Measurements from ENCODE around the gene LHX2. TPM values are rescaled to one million over a fixed set of nuclear protein-coding genes. Genes with fewer than 3 reads are reported as not detected.

Gene LHX2
- total and polyA plus RNA-seq, 2 of the 13 experiments (the other 11 are each of a cell fraction or from before 2014, with no cell fraction given): not detected

DNA sequence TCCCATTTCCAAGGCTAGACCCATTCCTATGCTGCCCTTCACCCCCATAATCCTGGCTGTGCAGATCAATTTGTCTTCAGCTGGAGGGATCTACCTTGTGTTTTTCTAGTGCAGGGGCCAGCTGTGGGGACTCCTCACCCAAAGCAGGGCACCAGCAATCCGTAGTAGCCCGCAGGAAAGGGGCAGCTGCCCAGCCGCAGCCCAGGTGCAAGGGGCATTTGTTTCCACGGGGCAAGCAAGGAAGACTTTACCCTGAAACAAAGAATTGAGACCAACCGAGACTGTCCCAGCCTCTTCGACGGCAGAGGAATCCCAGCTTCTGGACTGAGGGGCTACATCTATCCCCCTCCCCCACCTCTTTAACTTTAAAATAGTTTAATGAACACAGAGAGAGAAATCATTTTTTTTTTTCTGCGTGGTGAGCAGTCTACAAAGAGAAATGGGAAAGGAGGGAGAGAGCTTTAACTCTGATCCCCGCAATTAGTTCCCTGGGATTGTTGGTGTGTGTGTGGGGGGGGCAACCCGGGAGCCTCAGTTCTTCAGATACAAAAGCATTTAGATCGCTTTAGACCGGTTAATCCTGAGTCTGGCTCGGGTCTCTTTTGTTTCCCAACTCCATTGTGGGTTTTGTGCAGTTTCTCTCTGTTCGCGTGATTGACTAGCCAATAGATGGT is 10.6 kb upstream of the LHX2 start:
- Histone ChIP-seq H3K9ac (ENCODE audit: insufficient read depth, low read depth, low read length) (no peak overlapping the region), H3K4me3 (replicated peaks in 1 of 3; ENCODE audit: insufficient read depth in 1 of 3, low read depth in 2 of 3, low read length in 3 of 3) (no peak overlapping the region), H3K27me3 (ENCODE audit: control insufficient read depth in 1 of 2, insufficient read depth in 2 of 2, low read length in 2 of 2) (peaks cover 19 to 87% of the 10 kb centered on the region in 2 experiments; a peak in 4 of 5 replicates), H3K79me2 (ENCODE audit: insufficient read depth, low read length) (no peaks in the 10 kb centered on the region), H2AFZ (ENCODE audit: low read length) (no peak overlapping the region), H3K36me3 (replicated peaks in 1 of 2; ENCODE audit: control insufficient read depth in 1 of 2, insufficient read depth in 2 of 2, low read length in 2 of 2) (no peaks in the 10 kb centered on the region), H4K20me1 (ENCODE audit: insufficient read depth, low read length) (no peaks in the 10 kb centered on the region; the same call in 1 of the 2 replicates), H3K9me3 (ENCODE audit: low read length) (no peaks in the 10 kb centered on the region), H3K4me2 (ENCODE audit: low read depth, low read length) (no peak overlapping the region), H3K4me1 (ENCODE audit: insufficient read depth, low read length) (peaks cover 20% of the 10 kb centered on the region), H3K27ac (ENCODE audit: extremely low read length, insufficient read depth, low read length) (no peak overlapping the region)
- intact Hi-C loops (cut with micrococcal nuclease; ENCODE audit: unreplicated experiment): no loop called here
- CTCF ChIA-PET (ENCODE audit: low intra/inter-chr PET ratio, low total read pairs): no interaction called here
- 24% methylated on average over 15 of the region's 15 CpGs for WGBS (ENCODE audit: low lambda C conversion rate)
- ATAC-seq (no peak), DNase-seq (ENCODE audit: low spot score) (no peak), FAIRE-seq (no peak)
- in situ Hi-C loops (cut with HindIII; ENCODE audit: extremely low pct_ligation_motif_present, low pct_unique_long_range_greater_than_20kb): no loop called here
- BruUV-seq (replicated peaks): no TSS peak
- POLR2A ChIA-PET: no interaction called here
- TF ChIP-seq ZNF225 (CRISPR knock-in tag; IDR thresholded peaks at IDR 0.05) (no peak), ZFP37 (CRISPR knock-in tag; IDR thresholded peaks at IDR 0.05; ENCODE audit: borderline replicate concordance) (no peak), ZNF460 (CRISPR knock-in tag; IDR thresholded peaks at IDR 0.05; ENCODE audit: borderline replicate concordance) (no peak), POLR2A (IDR thresholded peaks at IDR 0.05; ENCODE audit: insufficient read depth in 1 of 2, low read depth in 2 of 2, low read length in 2 of 2) (no peak), ARNT (IDR thresholded peaks at IDR 0.05) (no peak)
- TF ChIP-seq, protein P1, sequence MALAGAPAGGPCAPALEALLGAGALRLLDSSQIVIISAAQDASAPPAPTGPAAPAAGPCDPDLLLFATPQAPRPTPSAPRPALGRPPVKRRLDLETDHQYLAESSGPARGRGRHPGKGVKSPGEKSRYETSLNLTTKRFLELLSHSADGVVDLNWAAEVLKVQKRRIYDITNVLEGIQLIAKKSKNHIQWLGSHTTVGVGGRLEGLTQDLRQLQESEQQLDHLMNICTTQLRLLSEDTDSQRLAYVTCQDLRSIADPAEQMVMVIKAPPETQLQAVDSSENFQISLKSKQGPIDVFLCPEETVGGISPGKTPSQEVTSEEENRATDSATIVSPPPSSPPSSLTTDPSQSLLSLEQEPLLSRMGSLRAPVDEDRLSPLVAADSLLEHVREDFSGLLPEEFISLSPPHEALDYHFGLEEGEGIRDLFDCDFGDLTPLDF (CRISPR knock-in tag; IDR thresholded peaks at IDR 0.05): no peak
- TF ChIP-seq, protein P2, sequence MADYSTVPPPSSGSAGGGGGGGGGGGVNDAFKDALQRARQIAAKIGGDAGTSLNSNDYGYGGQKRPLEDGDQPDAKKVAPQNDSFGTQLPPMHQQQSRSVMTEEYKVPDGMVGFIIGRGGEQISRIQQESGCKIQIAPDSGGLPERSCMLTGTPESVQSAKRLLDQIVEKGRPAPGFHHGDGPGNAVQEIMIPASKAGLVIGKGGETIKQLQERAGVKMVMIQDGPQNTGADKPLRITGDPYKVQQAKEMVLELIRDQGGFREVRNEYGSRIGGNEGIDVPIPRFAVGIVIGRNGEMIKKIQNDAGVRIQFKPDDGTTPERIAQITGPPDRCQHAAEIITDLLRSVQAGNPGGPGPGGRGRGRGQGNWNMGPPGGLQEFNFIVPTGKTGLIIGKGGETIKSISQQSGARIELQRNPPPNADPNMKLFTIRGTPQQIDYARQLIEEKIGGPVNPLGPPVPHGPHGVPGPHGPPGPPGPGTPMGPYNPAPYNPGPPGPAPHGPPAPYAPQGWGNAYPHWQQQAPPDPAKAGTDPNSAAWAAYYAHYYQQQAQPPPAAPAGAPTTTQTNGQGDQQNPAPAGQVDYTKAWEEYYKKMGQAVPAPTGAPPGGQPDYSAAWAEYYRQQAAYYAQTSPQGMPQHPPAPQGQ (CRISPR knock-in tag; IDR thresholded peaks at IDR 0.05; ENCODE audit: borderline replicate concordance): no peak

All from HepG2 (cell line).